Neutrophil (primary cell): ENCODE data around the gene TXNL4A.

Experiments used
- H3K27ac ChIP-seq: fragments of 200-600 bp; sonication (generic); 2 replicates; pipeline ENCODE4 v1.5.1; 2016; ENCODE audit warnings: mild to moderate bottlenecking, moderate library complexity
- H3K27me3 ChIP-seq: fragments of 200-600 bp; sonication (generic); 2 replicates; pipeline ENCODE4 v1.6.0; 2016; ENCODE audit warnings: mild to moderate bottlenecking
- H3K36me3 ChIP-seq: fragments of 200-600 bp; sonication (generic); 2 replicates; pipeline ENCODE4 v1.5.1; 2017
- H3K4me1 ChIP-seq, 2 experiments: fragments of 200-600 bp in 1 of 2; sonication (generic) in 1 of 2; 1 replicate in 1 of 2; 2 replicates in 1 of 2; pipeline versions ENCODE4 v1.5.1 to v1.6.1; 2013 to 2016; ENCODE audit warnings: low read depth in 1 of 2, low read length in 1 of 2, mild to moderate bottlenecking in 1 of 2, moderate library complexity in 1 of 2; ENCODE audit not compliant: control insufficient read depth in 1 of 2, insufficient read depth in 1 of 2
- H3K4me3 ChIP-seq, 2 experiments: fragments of 200-600 bp in 1 of 2; sonication (generic) in 1 of 2; 1 replicate in 1 of 2; 2 replicates in 1 of 2; pipeline ENCODE4 v1.5.1; 2013 to 2016; ENCODE audit warnings: low read depth in 1 of 2, low read length in 1 of 2, mild to moderate bottlenecking in 1 of 2, moderate library complexity in 1 of 2
- H3K9me3 ChIP-seq: fragments of 200-600 bp; sonication (generic); 2 replicates; pipeline ENCODE4 v1.5.1; 2016
- CTCF ChIP-seq: fragments of 200-600 bp; sonication (generic); IDR thresholded peaks from 2 replicates; pipeline ENCODE4 v1.5.1; 2016; ENCODE audit warnings: antibody characterized with exemption

Gene TXNL4A

DNA sequence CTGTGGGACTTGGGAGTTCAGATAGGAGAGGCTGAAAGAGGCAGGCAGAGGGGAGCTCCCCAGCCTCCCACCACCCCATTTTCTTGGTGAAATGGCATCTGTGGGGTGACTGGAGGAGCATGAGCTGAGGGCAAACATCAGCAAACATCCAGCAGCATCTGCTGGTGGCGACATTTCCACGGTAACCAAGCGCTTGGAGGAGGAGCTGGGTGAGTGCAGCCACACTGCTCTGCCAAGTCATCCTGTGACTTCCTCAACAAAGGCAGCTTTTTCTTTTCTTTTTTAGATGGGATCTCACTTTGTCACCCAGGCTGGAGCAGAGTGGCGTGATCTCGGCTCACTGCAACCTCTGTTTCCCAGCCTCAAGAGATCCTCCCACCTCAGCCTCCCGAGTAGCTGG lies 5.6 kb downstream of the TXNL4A start:
- Histone ChIP-seq H3K4me3 (peak overlapping the region; percentile 17 to 31), H3K27me3 (no peaks in the 10 kb centered on the region), H3K27ac (peak overlapping the region; percentile 82), H3K4me1 (peaks cover 14 to 15% of the 10 kb centered on the region in 2 experiments), H3K36me3 (peaks cover 5% of the 10 kb centered on the region), H3K9me3 (no peaks in the 10 kb centered on the region)
- no peak for TF ChIP-seq CTCF

DNA sequence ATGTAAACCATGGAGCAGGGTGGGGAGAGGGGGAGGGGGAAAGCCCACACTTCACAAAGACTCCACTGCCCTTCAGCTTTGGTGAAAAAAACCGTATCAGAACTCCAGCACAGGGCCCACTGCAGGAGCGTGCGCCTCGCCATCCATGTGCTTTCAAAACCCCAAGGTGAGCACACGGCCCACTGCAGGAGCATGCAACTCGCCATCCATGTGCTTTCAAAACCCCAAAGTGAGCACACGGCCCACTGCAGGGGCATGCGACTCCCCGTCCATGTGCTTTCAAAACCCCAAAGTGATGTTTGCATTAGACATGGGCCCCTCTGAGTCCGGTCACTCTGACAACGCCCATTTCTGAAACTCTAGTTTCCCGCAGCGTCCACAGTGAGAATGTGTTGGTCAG lies 7.8 kb downstream of the TXNL4A start:
- Histone ChIP-seq H3K4me1 (peaks cover 5% of the 10 kb centered on the region in 2 experiments), H3K27ac (no peak overlapping the region), H3K4me3 (no peak overlapping the region), H3K36me3 (peaks cover 15% of the 10 kb centered on the region), H3K9me3 (no peaks in the 10 kb centered on the region), H3K27me3 (no peaks in the 10 kb centered on the region)
- no peak for TF ChIP-seq CTCF

GRCh38 chr18:79979843-79980242 lies 8.5 kb downstream of the TXNL4A start:
- Histone ChIP-seq H3K4me1 (peaks cover 5% of the 10 kb centered on the region in 2 experiments), H3K4me3 (no peak overlapping the region), H3K36me3 (peaks cover 23% of the 10 kb centered on the region), H3K9me3 (no peaks in the 10 kb centered on the region), H3K27me3 (no peaks in the 10 kb centered on the region), H3K27ac (no peak overlapping the region)
- TF ChIP-seq CTCF = no peak

DNA sequence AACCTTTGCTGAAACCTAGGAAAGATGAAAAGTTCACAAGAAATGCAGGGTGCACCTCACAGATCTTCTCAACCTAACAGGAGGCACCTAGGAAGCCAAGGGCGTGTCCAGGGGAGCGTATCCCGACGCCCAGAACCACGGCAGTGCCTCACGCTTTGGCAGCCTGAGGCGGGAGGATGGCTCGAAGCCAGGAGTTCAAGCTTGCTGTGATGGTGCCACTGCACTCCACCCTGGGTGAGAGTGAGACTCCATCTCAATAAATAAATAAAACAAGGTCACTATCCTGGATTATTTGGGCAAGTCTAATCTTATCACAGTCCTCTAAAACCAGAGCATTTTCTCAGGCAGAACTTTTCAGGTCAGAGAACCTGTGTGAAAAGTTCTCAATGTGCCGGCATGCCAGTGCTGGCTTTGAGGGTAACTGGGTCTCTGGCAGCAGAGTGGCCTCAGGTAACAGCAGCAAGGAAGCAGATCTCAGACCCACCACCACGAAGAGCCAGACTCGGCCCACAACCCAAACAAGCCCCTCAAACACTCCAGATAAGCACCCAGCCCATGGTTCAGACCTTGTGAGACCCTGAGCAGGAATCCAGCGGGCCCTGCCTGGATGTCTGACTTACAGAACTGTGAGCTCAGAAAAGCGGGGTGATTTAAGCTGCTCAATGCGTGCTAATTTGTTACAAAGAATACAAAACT lies 12.2 kb downstream of the TXNL4A start:
- Histone ChIP-seq H3K9me3 (no peaks in the 10 kb centered on the region), H3K4me1 (no peaks in the 10 kb centered on the region), H3K27ac (no peak overlapping the region), H3K36me3 (peaks cover 56% of the 10 kb centered on the region), H3K27me3 (no peaks in the 10 kb centered on the region), H3K4me3 (no peak overlapping the region)
- TF ChIP-seq CTCF = no peak

DNA sequence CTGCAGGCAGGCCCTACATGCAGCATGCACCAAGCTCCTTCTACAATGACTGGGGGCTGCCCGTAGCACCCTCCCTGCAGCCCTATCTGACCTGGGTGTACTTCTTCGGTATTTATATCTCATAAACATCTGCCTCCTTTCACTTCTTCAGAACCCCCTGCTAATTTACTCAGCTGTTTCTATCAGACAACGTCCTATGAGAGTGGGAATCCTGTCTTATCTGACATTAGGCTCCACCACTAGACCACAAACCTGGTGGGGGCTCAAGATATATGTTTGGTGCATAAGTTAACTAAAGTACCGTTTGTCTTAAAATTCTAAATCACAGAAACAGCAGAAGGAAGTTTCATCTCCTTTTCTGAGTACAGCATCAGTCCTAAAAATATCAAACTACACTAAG lies 13.3 kb downstream of the TXNL4A start:
- no peaks in the 10 kb centered on the region for H3K9me3 ChIP-seq
- H3K27me3 ChIP-seq = no peaks in the 10 kb centered on the region
- TF ChIP-seq CTCF = no peak
- peaks cover 66% of the 10 kb centered on the region for H3K36me3 ChIP-seq
- H3K4me3 ChIP-seq = no peak overlapping the region
- H3K27ac ChIP-seq = no peak overlapping the region
- H3K4me1 ChIP-seq = no peaks in the 10 kb centered on the region
